GM12801 (cell line): ENCODE measurements around the gene DENND2D.

ENCODE experiments used
- CTCF ChIP-seq: IDR thresholded peaks from one replicate; pipeline ENCODE4 v1.5.1; 2011; ENCODE audit warnings: control low read depth; ENCODE audit not compliant: insufficient read length; ENCODE audit errors: extremely low read depth

The DENND2D gene

GRCh38 chr1:111192658-111193519 lies 7.6 kb downstream of the DENND2D start:
- no peak for TF ChIP-seq CTCF

GRCh38 chr1:111192074-111192473 lies 8.4 kb downstream of the DENND2D start:
- no peak for TF ChIP-seq CTCF

GRCh38 chr1:111191496-111191895 lies 8.9 kb downstream of the DENND2D start:
- TF ChIP-seq CTCF, result no peak

- no peak for TF ChIP-seq CTCF
Observed at GRCh38 chr1:111190931-111191451, 9.5 kb downstream of the DENND2D start.

GRCh38 chr1:111184663-111185062 lies 15.8 kb downstream of the DENND2D start:
- no peak for TF ChIP-seq CTCF

- TF ChIP-seq CTCF, result no peak
Observed at GRCh38 chr1:111183308-111184069, 17.0 kb downstream of the DENND2D start.

GRCh38 chr1:111182052-111182451 lies 18.4 kb downstream of the DENND2D start:
- TF ChIP-seq CTCF, result no peak
